GM19467 (cell line): ENCODE measurements around the gene ELFN1.

Source experiments
- ATAC-seq: cut with Tn5 transposase; IDR thresholded peaks from one replicate; pipeline ENCODE4 v1.9.1; 2021; ENCODE audit warnings: mild to moderate bottlenecking, moderate library complexity; ENCODE audit not compliant: unreplicated experiment

Gene ELFN1

GRCh38 chr7:1662767-1663166 lies 7.3 kb upstream of the ELFN1 start:
- ATAC-seq = no peak

GRCh38 chr7:1663223-1663622 lies 6.9 kb upstream of the ELFN1 start:
- ATAC-seq = no peak

GRCh38 chr7:1663857-1664651 lies 6.0 kb upstream of the ELFN1 start:
- no peak for ATAC-seq

GRCh38 chr7:1664711-1665548 lies 5.1 kb upstream of the ELFN1 start:
- ATAC-seq = no peak

GRCh38 chr7:1665549-1666316 lies 4.3 kb upstream of the ELFN1 start:
- no peak for ATAC-seq

GRCh38 chr7:1666317-1666822 lies 3.7 kb upstream of the ELFN1 start:
- no peak for ATAC-seq

- no peak for ATAC-seq
Measured at GRCh38 chr7:1666823-1667565, 3.1 kb upstream of the ELFN1 start.

- no peak for ATAC-seq
Measured at GRCh38 chr7:1667566-1668395, 2.3 kb upstream of the ELFN1 start.

- no peak for ATAC-seq
Measured at GRCh38 chr7:1668396-1669063, 1.5 kb upstream of the ELFN1 start.

- ATAC-seq = no peak
Measured at GRCh38 chr7:1669064-1669951, 769 bp upstream of the ELFN1 start.

- no peak for ATAC-seq
Measured at GRCh38 chr7:1670894-1671593, 967 bp downstream of the ELFN1 start.

GRCh38 chr7:1671594-1672451 lies 1.7 kb downstream of the ELFN1 start:
- ATAC-seq = no peak

- ATAC-seq = no peak
Measured at GRCh38 chr7:1672851-1673486, 2.9 kb downstream of the ELFN1 start.

- no peak for ATAC-seq
Measured at GRCh38 chr7:1673581-1674118, 3.6 kb downstream of the ELFN1 start.

- no peak for ATAC-seq
Measured at GRCh38 chr7:1674161-1675035, 4.3 kb downstream of the ELFN1 start.
